GM19035 (cell line): ENCODE measurements around the gene CTNNA2.

ENCODE experiments used
- ATAC-seq: cut with Tn5 transposase; IDR thresholded peaks from one replicate; pipeline ENCODE4 v1.9.1; 2021; ENCODE audit not compliant: unreplicated experiment

Gene CTNNA2

DNA sequence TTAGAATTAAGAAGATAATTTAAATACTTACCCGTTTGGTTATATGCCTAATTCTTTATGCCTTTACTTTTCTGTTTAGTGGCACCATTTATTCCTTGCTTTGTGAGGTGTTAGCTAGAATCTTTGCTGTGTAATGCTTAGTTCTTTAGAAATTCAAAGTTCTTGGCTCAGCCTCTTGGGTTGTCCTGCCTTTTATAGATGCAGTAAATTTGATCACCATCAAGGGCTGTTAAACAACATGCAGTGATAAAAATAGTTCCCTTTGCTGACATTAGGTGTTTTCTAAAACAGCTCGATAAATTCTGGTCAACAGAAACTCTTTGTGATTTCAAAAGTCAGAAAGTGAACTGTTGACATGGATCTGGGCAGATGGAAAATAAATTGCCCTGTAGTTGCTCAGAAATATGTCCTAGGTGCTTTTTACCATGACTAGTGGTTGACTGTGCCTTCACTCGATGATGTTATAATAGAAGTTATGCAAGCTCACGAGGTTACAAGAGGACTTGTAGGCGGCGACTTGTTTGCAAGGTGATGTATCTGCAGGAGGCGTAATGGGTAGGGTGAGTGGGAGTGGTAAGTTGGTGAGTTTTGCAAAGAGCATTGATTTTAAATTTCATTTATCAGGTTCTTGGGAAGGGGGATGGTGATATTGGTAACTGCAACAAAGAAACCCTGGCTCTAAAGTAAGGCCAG is 739.6 kb downstream of the CTNNA2 start:
- ATAC-seq = no peak

- ATAC-seq = no peak
Observed at GRCh38 chr2:80255918-80256781, 743.3 kb downstream of the CTNNA2 start.

GRCh38 chr2:80256782-80257167 is 743.9 kb downstream of the CTNNA2 start:
- ATAC-seq = no peak

- no peak for ATAC-seq
Observed at GRCh38 chr2:80257450-80257849, 744.6 kb downstream of the CTNNA2 start.

DNA sequence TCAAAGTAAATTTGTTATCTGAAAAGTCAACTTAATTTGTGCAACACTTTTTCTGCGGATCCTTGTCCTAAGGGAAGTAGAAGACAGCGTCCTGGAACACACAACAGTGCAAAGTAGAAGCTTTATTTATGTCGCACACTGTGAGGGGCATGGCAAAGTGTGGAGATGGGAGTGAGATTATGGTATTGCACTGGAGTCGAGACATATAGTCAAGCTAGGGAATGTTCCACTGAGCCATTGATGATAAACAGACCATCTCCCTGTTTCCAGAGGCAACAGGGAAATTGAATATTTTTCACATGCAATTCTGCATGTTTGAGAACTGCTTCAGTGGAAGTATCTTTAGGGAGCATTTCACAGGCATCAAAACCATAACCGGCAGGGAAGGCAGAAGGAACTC is 745.5 kb downstream of the CTNNA2 start:
- ATAC-seq = no peak

DNA sequence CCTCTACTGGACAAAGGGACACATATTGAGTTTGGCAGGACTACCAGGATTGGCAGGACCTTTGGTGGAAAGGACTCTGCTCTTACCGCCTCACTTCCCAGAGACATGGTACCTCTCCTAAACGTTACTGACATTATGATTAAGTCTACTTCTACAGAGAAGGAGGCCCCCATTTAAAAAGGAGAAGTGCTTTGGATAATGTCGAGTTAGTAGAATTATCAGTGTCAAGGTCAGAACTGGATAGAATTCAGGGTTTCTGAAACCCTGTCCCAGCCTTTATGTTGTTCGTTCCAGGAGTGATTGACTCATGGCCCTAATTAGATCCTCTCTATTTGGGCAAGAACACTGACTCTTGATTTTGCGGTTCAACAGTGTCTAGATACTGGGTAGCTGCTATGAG is 745.9 kb downstream of the CTNNA2 start:
- ATAC-seq = no peak

DNA sequence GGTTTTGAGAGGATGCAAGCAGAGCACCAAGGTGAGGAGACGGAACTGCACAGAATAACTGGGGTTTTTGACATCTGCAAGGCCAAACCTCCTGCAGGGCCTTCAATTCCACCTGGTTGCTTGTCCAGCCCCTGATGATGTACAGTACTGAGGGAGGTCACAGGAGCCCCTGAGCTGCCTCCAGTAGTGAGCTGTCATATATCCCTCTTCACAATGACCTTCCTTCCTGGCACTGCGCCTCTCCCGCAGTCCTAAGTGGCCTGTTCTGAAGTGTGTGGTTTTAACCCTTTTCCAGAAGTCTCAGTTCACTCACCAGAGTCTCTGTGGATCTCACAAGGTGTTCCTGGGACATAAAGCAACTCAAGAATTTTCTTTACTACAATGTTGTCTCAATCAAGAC is 746.4 kb downstream of the CTNNA2 start:
- no peak for ATAC-seq

DNA sequence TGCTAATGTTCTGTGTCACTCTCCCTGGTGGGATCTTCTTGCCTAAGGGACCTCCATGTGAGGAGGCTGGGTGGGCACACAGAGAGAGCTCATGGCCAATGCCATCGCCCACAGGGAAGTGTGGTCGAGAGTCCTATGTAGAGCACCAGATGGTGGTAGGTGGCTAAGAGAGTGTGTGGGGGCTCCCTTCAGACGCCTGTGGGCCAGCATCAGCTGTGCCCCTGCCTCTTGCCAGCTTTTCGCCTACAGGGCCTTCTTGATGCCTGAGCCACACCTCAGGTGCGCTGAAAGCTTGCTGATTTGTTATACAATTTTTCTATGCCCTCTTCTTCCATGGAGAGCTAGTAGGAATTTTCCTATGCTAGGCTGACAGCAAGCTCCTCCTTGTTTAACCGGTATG is 753.4 kb downstream of the CTNNA2 start:
- no peak for ATAC-seq

DNA sequence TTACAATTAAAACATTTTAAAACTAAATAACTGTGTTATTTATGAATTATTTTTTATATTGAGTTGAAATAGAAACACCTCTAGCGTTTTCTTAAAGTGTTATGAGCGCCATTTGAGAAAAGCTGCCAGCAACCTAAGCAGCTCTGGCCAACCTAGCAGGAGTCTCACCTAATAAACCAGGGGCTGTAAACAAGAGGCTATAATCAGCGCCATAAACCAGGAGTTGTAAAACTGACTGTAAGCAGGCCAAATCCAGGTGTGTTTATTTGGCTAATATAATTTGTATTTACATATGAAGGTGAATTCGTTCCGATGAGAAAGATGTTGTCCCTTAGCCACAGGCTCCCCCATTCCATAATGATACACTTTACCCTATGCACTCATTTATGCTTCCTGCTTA is 757.0 kb downstream of the CTNNA2 start:
- no peak for ATAC-seq

DNA sequence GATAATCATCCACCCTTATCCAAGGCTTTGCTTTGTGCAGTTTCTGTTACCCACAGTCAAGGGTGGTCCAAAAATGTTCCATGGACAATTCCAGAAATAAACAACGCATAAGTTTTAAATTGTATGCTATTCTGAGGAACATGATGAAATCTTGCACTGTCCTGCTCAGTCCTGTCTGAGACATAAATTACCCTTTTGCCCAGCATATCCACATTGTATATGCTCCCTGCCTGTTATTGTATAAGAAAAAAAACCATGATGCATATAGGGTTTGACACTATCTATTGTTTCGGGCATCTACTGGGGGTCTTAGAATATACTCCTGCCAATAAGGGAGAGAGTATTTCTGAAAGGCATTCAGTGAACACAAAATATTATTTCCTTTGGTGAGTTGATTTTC is 767.7 kb downstream of the CTNNA2 start:
- no peak for ATAC-seq

GRCh38 chr2:80281049-80281448 is 768.2 kb downstream of the CTNNA2 start:
- ATAC-seq = no peak

GRCh38 chr2:80288576-80288975 is 775.7 kb downstream of the CTNNA2 start:
- ATAC-seq = no peak

GRCh38 chr2:80291656-80292055 is 778.8 kb downstream of the CTNNA2 start:
- ATAC-seq = no peak

GRCh38 chr2:80292474-80292873 is 779.6 kb downstream of the CTNNA2 start:
- ATAC-seq = no peak

DNA sequence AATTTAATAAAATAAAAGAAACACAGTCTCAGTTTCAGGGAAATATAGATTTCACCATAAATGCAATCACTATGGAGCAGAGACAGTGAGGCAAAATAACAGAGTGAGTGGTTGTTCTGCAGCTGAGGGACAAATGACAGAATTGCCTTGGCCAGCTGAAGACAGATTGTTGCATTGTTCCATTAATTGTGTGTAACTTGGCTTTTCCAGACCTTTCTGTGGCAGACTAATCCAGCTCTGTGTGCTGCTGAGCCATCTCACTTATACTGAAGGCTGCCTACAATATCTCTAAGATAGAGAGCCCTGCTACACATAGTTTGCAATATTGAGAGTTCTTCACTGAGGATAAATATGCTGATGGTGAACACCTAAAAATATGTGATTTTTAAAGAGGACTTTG is 780.2 kb downstream of the CTNNA2 start:
- no peak for ATAC-seq

DNA sequence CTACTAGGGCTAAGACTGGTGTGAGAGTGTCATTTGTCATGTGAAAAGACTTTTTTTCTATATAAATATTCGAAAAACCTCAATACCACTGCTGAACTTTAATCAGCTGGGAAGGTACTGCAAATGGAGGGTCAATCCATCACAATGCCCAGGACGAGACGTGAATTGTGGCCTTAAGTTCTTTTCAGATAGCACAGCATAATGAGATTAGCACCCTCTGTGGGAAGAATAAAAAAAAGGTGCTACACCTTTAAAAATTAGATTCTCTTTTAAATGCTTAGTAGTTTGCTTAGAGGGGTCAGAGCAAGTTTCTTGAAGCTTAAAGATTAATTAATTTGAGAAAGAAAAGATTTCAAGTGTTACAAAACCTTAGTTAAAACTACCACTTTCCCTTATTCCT is 786.1 kb downstream of the CTNNA2 start:
- ATAC-seq = no peak

GRCh38 chr2:80299661-80300060 is 786.8 kb downstream of the CTNNA2 start:
- ATAC-seq = no peak

- no peak for ATAC-seq
Observed at GRCh38 chr2:80300346-80300745, 787.5 kb downstream of the CTNNA2 start.

DNA sequence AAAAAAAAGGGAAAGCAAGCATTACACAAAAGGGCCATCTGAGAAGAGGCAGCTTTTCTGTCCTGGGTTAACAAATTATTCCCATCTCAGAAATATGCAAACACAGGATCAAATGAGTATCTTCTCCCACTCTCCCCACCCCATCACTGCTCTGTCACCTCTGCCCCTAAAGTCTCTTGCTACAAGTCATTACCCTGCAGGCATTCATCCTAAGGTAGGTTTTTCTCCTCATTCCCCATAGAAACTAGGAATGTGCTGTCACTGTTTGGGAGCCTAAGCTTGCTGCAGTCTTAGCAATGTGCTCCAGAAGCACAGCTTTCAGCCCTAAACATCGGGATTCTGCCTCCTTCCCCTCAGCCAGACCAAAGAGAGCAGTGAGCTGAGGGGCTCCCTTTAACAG is 788.1 kb downstream of the CTNNA2 start:
- no peak for ATAC-seq

GRCh38 chr2:80302001-80302313 is 789.1 kb downstream of the CTNNA2 start:
- no peak for ATAC-seq

DNA sequence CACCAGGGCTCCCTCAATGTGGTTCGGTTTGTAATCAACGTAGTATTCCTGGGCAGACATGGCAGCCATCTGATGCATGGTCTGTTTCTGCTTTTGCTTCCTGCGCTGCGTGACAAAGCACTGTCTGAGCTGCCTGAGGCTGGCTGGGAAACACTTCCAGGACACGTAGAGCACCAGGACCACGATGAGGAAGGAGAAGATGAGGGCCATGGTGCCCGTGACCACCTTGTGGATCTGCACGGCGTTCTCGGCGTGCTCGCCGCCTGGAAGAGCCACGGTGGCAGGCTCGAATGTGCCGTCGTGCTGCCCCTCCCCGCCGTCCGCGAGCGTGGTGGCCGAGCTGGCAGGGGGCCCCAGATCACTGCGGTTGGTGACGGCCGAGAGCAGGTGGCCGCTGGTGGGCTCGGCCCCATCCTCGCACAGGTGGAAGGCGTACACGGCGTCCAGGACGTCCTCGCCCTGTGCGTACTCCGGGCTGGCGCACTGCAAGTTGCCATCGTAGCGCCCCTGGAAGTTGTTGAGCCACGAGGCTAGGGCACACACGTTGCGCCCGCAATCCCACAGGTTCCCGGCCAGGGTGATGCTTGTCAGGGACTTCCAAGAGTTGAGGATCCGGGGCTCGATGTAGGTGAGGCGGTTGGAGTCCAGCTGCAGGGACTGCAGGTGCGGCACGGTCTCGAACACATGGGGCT is 789.6 kb downstream of the CTNNA2 start:
- ATAC-seq = no peak
